ENCODE results near the gene CXXC1. TPM values are rescaled to one million over a fixed set of nuclear protein-coding genes. Genes with fewer than 3 reads are reported as not detected.

CXXC1 gene
- total and polyA plus RNA-seq, 2 donors (not counting 1 experiment from before 2014, with no cell fraction given), result 19.4 to 32.9 TPM

DNA sequence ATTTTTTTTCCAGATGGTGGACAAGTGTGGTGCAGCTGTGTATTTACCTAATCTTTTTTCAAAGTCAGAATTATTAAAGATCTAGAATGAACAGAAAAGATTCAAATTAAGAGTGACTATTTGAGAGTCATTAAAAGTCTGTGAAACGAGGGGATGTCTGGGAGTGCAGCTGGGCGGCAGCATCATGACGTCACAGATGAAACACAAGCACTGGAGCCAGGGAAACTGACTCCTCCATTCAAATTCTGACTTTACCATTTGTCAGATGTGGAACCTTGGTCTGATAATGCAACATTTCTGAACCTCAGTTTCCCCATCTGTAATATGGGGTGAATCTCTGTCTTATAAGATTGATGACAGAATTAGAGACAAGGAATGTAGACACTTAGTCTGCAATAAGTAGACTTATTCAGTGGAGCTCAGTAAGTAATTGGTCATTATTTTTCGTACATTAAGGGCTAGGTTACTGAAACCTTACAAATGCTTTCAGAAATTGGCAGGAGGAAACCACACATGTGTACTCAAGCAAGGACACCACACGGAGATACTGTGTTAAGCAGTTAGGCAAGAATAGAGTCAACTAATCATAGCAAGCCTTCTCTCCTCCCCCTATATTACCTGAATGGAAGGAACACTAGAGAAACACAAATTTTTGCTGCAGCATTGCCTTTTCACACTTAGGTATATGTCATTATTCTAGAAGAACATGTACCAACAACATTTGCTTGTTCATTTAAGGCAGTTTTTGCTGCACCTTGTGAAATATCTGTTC, 27.8 kb upstream of the CXXC1 start:
- Histone ChIP-seq H3K27me3 (ENCODE audit: control insufficient read depth, insufficient read depth, low read length) (no peaks in the 10 kb centered on the region), H3K4me2 (ENCODE audit: extremely low read depth, insufficient read depth, low read length) (no peak overlapping the region)

GRCh38 chr18:50313873-50314460, 26.5 kb upstream of the CXXC1 start:
- H3K4me3 ChIP-seq (replicated peaks in 1 of 4; ENCODE audit: control extremely low read depth in 1 of 4, insufficient read depth in 1 of 4, low read depth in 3 of 4, low read length in 4 of 4), result no peak overlapping the region

More for the DNA sequence above, 27.8 kb upstream of the CXXC1 start:
- TF ChIP-seq EZH2 (IDR thresholded peaks at IDR 0.05; ENCODE audit: low read length, missing control alignments), result no peak
- TF ChIP-seq, protein P1, sequence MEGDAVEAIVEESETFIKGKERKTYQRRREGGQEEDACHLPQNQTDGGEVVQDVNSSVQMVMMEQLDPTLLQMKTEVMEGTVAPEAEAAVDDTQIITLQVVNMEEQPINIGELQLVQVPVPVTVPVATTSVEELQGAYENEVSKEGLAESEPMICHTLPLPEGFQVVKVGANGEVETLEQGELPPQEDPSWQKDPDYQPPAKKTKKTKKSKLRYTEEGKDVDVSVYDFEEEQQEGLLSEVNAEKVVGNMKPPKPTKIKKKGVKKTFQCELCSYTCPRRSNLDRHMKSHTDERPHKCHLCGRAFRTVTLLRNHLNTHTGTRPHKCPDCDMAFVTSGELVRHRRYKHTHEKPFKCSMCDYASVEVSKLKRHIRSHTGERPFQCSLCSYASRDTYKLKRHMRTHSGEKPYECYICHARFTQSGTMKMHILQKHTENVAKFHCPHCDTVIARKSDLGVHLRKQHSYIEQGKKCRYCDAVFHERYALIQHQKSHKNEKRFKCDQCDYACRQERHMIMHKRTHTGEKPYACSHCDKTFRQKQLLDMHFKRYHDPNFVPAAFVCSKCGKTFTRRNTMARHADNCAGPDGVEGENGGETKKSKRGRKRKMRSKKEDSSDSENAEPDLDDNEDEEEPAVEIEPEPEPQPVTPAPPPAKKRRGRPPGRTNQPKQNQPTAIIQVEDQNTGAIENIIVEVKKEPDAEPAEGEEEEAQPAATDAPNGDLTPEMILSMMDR (conservative IDR thresholded peaks at IDR 0.05 in 1 of 2, IDR thresholded peaks at IDR 0.05 in 1 of 2; ENCODE audit: low read depth in 1 of 2, low read length in 2 of 2), result no peak
- H3K4me1 ChIP-seq (ENCODE audit: control insufficient read depth, extremely low read depth, insufficient read depth, low read length), result no peaks in the 10 kb centered on the region
- no peaks in the 10 kb centered on the region for H3K79me2 ChIP-seq (ENCODE audit: control insufficient read depth, insufficient read depth, low read length)
- no peak overlapping the region for H3K4me3 ChIP-seq (replicated peaks in 1 of 4; ENCODE audit: control extremely low read depth in 1 of 4, insufficient read depth in 1 of 4, low read depth in 3 of 4, low read length in 4 of 4)
- H2AFZ ChIP-seq (ENCODE audit: low read length), result no peak overlapping the region
- DNase-seq (ENCODE audit: low read depth in 2 of 2), result no peak
- H3K36me3 ChIP-seq (ENCODE audit: control insufficient read depth, insufficient read depth, low read length), result no peaks in the 10 kb centered on the region
- no peak overlapping the region for H3K9ac ChIP-seq (ENCODE audit: insufficient read depth, low read length)
- no peak overlapping the region for H3K27ac ChIP-seq (ENCODE audit: insufficient read depth, low read length)
- H3K9me3 ChIP-seq (ENCODE audit: control insufficient read depth, insufficient read depth, low read depth, low read length), result no peaks in the 10 kb centered on the region
- H4K20me1 ChIP-seq (ENCODE audit: control insufficient read depth, extremely low read depth, insufficient read depth, low read length), result no peaks in the 10 kb centered on the region

GRCh38 chr18:50313031-50313607, 25.6 kb upstream of the CXXC1 start:
- TF ChIP-seq, protein P1 (conservative IDR thresholded peaks at IDR 0.05 in 1 of 2, IDR thresholded peaks at IDR 0.05 in 1 of 2; ENCODE audit: low read depth in 1 of 2, low read length in 2 of 2), result no peak
- TF ChIP-seq EZH2 (IDR thresholded peaks at IDR 0.05; ENCODE audit: low read length, missing control alignments), result no peak
- no peaks in the 10 kb centered on the region for H3K27me3 ChIP-seq (ENCODE audit: control insufficient read depth, insufficient read depth, low read length)
- H2AFZ ChIP-seq (ENCODE audit: low read length), result no peak overlapping the region
- no peaks in the 10 kb centered on the region for H3K9me3 ChIP-seq (ENCODE audit: control insufficient read depth, insufficient read depth, low read depth, low read length)
- no peak overlapping the region for H3K9ac ChIP-seq (ENCODE audit: insufficient read depth, low read length)
- no peak overlapping the region for H3K27ac ChIP-seq (ENCODE audit: insufficient read depth, low read length)
- no peaks in the 10 kb centered on the region for H4K20me1 ChIP-seq (ENCODE audit: control insufficient read depth, extremely low read depth, insufficient read depth, low read length)
- no peaks in the 10 kb centered on the region for H3K79me2 ChIP-seq (ENCODE audit: control insufficient read depth, insufficient read depth, low read length)
- no peaks in the 10 kb centered on the region for H3K36me3 ChIP-seq (ENCODE audit: control insufficient read depth, insufficient read depth, low read length)
- H3K4me2 ChIP-seq (ENCODE audit: extremely low read depth, insufficient read depth, low read length), result no peak overlapping the region
- DNase-seq (ENCODE audit: low read depth in 2 of 2), result no peak
- peaks cover 1% of the 10 kb centered on the region for H3K4me1 ChIP-seq (ENCODE audit: control insufficient read depth, extremely low read depth, insufficient read depth, low read length)
- H3K4me3 ChIP-seq (replicated peaks in 1 of 4; ENCODE audit: control extremely low read depth in 1 of 4, insufficient read depth in 1 of 4, low read depth in 3 of 4, low read length in 4 of 4), result no peak overlapping the region

More at GRCh38 chr18:50313873-50314460, 26.5 kb upstream of the CXXC1 start:
- Histone ChIP-seq H3K27ac (ENCODE audit: insufficient read depth, low read length) (no peak overlapping the region), H3K9me3 (ENCODE audit: control insufficient read depth, insufficient read depth, low read depth, low read length) (no peaks in the 10 kb centered on the region), H3K36me3 (ENCODE audit: control insufficient read depth, insufficient read depth, low read length) (no peaks in the 10 kb centered on the region), H3K9ac (ENCODE audit: insufficient read depth, low read length) (no peak overlapping the region), H2AFZ (ENCODE audit: low read length) (no peak overlapping the region), H3K79me2 (ENCODE audit: control insufficient read depth, insufficient read depth, low read length) (no peaks in the 10 kb centered on the region), H3K4me2 (ENCODE audit: extremely low read depth, insufficient read depth, low read length) (no peak overlapping the region), H3K4me1 (ENCODE audit: control insufficient read depth, extremely low read depth, insufficient read depth, low read length) (no peaks in the 10 kb centered on the region), H3K27me3 (ENCODE audit: control insufficient read depth, insufficient read depth, low read length) (no peaks in the 10 kb centered on the region), H4K20me1 (ENCODE audit: control insufficient read depth, extremely low read depth, insufficient read depth, low read length) (no peaks in the 10 kb centered on the region)
- no peak for TF ChIP-seq EZH2 (IDR thresholded peaks at IDR 0.05; ENCODE audit: low read length, missing control alignments)
- TF ChIP-seq, protein P1 (conservative IDR thresholded peaks at IDR 0.05 in 1 of 2, IDR thresholded peaks at IDR 0.05 in 1 of 2; ENCODE audit: low read depth in 1 of 2, low read length in 2 of 2), result no peak
- no peak for DNase-seq (ENCODE audit: low read depth in 2 of 2)

Measured in fibroblast of lung (primary cell).